ENCODE data around the gene ARRDC4.
A peak's percentile ranks its signal among the peaks of the same experiment; 100 is the strongest.

Gene ARRDC4

GRCh38 chr15:97998307-97999071 lies 38.0 kb downstream of the ARRDC4 start:
- peak; percentile 63 for DNase-seq (ENCODE audit: low spot score)

GRCh38 chr15:98000249-98001203 lies 40.0 kb downstream of the ARRDC4 start:
- no peak for DNase-seq (ENCODE audit: low spot score)

- DNase-seq (ENCODE audit: low spot score) = no peak
Measured at GRCh38 chr15:98001663-98002194, 41.2 kb downstream of the ARRDC4 start.

- DNase-seq (ENCODE audit: low spot score) = no peak
Measured at GRCh38 chr15:98002419-98002818, 41.9 kb downstream of the ARRDC4 start.

DNA sequence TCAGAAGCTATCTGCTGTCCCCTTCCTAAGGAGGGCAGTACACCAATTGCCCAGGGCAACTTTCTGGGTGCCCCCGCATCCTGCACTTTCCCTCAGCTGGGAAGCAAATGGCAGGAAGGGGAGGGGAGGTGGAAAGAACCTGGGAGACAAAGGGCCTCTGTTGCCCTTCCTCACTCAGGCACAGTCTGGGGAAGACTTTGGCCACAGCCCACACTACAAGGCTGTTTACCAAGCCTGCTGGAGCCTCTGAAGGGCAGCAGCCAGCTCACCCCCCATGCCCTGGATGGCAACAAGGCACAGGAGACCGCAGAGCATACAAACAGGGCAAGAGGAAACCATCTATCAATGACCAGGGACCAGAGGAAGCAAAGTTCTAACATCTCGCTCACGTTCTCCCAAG lies 42.4 kb downstream of the ARRDC4 start:
- peak; percentile 71 for DNase-seq (ENCODE audit: low spot score)

DNA sequence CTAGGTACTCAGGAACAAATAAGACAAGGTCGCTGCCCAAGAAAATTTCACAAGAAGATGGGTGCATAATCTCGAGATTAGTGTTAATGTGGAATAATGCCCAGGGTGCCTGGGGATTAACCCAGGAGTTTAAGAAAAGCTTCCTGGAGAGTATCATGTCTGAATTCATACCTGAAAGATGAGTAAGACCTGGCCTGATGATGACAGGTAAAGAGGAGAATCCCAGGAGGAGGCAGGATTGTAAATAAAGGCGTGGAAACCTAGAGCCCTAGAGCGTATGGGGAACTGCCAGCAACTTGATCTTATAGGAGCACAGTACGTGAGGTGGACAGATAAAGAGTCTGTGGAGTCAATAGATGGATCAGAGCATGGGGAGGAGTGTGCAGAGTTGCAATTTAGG lies 43.0 kb downstream of the ARRDC4 start:
- DNase-seq (ENCODE audit: low spot score) = no peak

DNA sequence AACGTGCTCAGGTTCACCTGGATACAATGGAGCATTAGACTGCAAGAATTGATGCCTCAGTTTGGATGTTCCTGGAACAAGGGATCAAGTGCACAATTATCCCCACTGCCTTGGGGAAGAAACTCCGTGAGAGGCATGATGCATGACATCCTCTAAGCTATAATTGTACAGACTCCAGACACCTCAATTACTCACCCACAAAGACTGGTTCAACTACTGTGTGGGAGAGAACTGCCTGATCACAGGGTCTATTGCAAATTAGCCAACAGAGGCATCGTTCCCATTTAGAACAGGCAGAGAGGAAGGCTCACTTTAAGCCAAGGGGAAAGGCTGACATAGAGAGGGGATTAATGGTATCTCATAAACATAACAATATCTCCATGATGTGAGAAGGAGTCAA lies 43.5 kb downstream of the ARRDC4 start:
- DNase-seq (ENCODE audit: low spot score) = no peak

- no peak for DNase-seq (ENCODE audit: low spot score)
Measured at GRCh38 chr15:98005659-98006058, 45.2 kb downstream of the ARRDC4 start.

DNA sequence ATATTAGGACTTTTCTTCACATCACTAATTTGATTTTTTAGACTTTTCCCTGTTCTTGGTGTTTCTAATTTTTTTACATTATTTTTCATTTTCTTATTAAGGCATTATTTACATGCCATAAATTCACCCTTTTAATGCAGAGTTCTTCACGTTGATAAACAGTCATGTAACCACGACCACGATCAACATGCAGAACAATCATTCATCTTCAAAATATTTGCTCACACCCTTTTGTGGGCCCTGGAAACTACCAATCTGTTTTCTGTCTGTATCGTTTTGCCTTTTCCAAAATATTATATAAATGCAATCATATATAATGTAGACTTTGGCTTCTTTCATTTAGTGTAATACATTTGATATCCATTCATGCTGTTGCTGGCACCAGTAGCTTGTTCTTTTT lies 48.7 kb downstream of the ARRDC4 start:
- DNase-seq (ENCODE audit: low spot score) = no peak

- no peak for DNase-seq (ENCODE audit: low spot score)
Measured at GRCh38 chr15:98009971-98010370, 49.5 kb downstream of the ARRDC4 start.

GRCh38 chr15:98012354-98012753 lies 51.9 kb downstream of the ARRDC4 start:
- DNase-seq (ENCODE audit: low spot score) = no peak

DNA sequence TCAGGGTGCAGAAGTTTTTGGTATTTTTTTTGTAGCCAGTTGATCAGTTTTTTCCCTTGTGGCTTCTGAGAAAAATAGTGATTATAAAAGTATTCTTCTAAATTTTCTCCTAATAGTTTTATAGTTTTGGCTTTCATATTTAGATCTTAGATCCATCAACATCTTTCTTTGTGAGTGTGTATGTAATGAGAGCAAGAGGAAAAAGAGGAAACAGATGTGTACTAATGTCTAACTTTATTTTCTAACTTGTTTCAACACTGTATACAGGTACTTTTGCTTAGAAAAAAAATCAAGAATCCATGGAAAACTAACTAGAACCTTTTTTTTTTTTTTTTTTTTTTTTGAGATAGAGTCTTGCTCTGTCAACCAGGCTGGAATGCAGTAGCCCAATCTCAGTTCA lies 53.1 kb downstream of the ARRDC4 start:
- no peak for DNase-seq (ENCODE audit: low spot score)

DNA sequence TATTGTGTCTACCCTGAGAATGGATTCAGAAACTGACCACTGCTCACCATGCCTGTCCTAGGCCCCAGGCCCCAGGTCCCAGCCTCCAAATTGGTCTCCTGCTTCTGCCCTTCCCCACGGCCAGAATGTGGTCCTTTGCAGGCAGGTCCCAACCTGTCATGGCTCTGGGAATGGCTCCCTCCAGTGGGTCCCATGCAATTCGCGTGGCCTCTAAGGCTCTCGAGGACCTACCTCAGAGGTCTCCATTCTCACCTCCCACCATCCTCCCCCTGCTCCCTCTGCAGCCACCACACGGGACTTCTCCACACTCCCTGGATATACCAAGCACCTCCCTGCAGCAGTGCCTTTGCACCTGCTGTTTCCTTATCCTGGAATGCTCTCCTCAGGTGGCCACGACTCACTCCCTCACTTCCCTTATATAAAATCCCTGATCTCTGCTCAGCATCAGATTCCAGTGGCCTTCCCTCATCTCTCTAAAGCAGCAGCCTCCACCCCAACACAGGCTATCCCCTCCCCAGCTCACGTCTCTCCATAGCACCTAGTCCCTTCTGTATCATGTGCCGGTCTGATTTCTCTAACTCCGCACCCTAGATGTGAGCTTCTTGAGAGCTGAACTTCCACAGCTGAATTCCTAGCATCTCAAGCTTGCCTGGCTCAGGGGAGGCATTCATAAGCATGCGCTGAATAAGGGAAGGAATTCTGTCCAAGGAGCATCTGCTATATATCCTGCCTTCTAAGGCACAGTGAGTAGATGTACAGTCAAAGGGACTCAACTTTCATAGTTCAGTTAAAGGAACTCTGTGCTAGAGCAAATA lies 56.9 kb downstream of the ARRDC4 start:
- DNase-seq (ENCODE audit: low spot score) = no peak

- no peak for DNase-seq (ENCODE audit: low spot score)
Measured at GRCh38 chr15:98018761-98019351, 58.4 kb downstream of the ARRDC4 start.

Data from COLO829 (cell line).